ENCODE measurements around the gene ADAMTS17.

GRCh38 chr15:100216182-100216581 is 125.6 kb downstream of the ADAMTS17 start:
- TF ChIP-seq, protein P1, sequence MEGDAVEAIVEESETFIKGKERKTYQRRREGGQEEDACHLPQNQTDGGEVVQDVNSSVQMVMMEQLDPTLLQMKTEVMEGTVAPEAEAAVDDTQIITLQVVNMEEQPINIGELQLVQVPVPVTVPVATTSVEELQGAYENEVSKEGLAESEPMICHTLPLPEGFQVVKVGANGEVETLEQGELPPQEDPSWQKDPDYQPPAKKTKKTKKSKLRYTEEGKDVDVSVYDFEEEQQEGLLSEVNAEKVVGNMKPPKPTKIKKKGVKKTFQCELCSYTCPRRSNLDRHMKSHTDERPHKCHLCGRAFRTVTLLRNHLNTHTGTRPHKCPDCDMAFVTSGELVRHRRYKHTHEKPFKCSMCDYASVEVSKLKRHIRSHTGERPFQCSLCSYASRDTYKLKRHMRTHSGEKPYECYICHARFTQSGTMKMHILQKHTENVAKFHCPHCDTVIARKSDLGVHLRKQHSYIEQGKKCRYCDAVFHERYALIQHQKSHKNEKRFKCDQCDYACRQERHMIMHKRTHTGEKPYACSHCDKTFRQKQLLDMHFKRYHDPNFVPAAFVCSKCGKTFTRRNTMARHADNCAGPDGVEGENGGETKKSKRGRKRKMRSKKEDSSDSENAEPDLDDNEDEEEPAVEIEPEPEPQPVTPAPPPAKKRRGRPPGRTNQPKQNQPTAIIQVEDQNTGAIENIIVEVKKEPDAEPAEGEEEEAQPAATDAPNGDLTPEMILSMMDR (conservative IDR thresholded peaks at IDR 0.05; ENCODE audit: low read length): no peak
- TF ChIP-seq EZH2phosphoT487 (IDR thresholded peaks at IDR 0.05; ENCODE audit: borderline replicate concordance): no peak
